ENCODE results near the gene MYRIP. TPM values are rescaled to one million over a fixed set of nuclear protein-coding genes. Genes with fewer than 3 reads are reported as not detected.

MYRIP gene
- total and polyA plus RNA-seq, 3 donors from 2014 or later: 2.4 to 5.8 (median 4.8) TPM

GRCh38 chr3:40242638-40243037 lies 433.2 kb downstream of the MYRIP start:
- Histone ChIP-seq H3K4me1 (no peaks in the 10 kb centered on the region), H3K27ac (no peak overlapping the region), H3K27me3 (no peaks in the 10 kb centered on the region), H3K9me3 (no peaks in the 10 kb centered on the region), H3K4me3 (no peak overlapping the region), H3K36me3 (ENCODE audit: low read depth, missing control alignments) (no peaks in the 10 kb centered on the region)
- no peak for TF ChIP-seq POLR2A (IDR thresholded peaks at IDR 0.05)
- TF ChIP-seq, protein P1, sequence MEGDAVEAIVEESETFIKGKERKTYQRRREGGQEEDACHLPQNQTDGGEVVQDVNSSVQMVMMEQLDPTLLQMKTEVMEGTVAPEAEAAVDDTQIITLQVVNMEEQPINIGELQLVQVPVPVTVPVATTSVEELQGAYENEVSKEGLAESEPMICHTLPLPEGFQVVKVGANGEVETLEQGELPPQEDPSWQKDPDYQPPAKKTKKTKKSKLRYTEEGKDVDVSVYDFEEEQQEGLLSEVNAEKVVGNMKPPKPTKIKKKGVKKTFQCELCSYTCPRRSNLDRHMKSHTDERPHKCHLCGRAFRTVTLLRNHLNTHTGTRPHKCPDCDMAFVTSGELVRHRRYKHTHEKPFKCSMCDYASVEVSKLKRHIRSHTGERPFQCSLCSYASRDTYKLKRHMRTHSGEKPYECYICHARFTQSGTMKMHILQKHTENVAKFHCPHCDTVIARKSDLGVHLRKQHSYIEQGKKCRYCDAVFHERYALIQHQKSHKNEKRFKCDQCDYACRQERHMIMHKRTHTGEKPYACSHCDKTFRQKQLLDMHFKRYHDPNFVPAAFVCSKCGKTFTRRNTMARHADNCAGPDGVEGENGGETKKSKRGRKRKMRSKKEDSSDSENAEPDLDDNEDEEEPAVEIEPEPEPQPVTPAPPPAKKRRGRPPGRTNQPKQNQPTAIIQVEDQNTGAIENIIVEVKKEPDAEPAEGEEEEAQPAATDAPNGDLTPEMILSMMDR (IDR thresholded peaks at IDR 0.05): no peak
- intact Hi-C loops (cut with DNase I; ENCODE audit: low total_unique reads): no loop called here
- WGBS, 2 donors: 72 to 78% methylated on average over 1 of the region's 1 CpG
- no peak for DNase-seq

DNA sequence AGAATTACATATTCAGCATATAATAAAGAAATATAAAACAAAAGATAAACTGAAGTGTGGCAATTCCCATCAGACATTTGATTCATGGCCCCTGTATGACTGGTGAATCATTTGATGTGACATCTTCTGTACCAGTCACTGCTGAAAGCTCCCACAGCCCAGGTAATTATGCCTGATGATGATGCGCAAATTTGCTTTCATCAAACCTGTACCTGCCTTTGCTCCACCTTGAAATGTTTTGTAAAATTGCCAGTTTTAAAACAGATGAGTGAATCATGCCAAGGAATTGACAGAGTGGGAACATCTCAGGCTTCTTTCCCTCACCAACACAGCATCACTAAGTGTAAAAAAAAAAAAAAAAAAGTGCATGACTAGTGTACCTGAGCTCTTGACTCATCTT lies 433.6 kb downstream of the MYRIP start:
- no peaks in the 10 kb centered on the region for H3K27me3 ChIP-seq
- no peak overlapping the region for H3K4me3 ChIP-seq
- no peak for DNase-seq
- intact Hi-C loops (cut with DNase I; ENCODE audit: low total_unique reads): no loop called here
- WGBS, 2 donors: 88 to 93% methylated on average over 1 of the region's 1 CpG
- H3K27ac ChIP-seq: no peak overlapping the region
- TF ChIP-seq, protein P1 (IDR thresholded peaks at IDR 0.05): no peak
- TF ChIP-seq POLR2A (IDR thresholded peaks at IDR 0.05): no peak
- no peaks in the 10 kb centered on the region for H3K36me3 ChIP-seq (ENCODE audit: low read depth, missing control alignments)
- H3K4me1 ChIP-seq: no peaks in the 10 kb centered on the region
- H3K9me3 ChIP-seq: no peaks in the 10 kb centered on the region

GRCh38 chr3:40247714-40248454 lies 438.5 kb downstream of the MYRIP start:
- Histone ChIP-seq H3K4me3 (no peak overlapping the region), H3K27ac (no peak overlapping the region), H3K36me3 (ENCODE audit: low read depth, missing control alignments) (no peaks in the 10 kb centered on the region), H3K9me3 (no peaks in the 10 kb centered on the region), H3K27me3 (no peaks in the 10 kb centered on the region), H3K4me1 (no peaks in the 10 kb centered on the region)
- no peak for DNase-seq
- WGBS, 2 donors: 92 to 93% methylated on average over 5 to 6 of the region's 6 CpGs
- TF ChIP-seq POLR2A (IDR thresholded peaks at IDR 0.05): no peak
- TF ChIP-seq, protein P1 (IDR thresholded peaks at IDR 0.05): no peak
- intact Hi-C loops (cut with DNase I; ENCODE audit: low total_unique reads): no loop called here

DNA sequence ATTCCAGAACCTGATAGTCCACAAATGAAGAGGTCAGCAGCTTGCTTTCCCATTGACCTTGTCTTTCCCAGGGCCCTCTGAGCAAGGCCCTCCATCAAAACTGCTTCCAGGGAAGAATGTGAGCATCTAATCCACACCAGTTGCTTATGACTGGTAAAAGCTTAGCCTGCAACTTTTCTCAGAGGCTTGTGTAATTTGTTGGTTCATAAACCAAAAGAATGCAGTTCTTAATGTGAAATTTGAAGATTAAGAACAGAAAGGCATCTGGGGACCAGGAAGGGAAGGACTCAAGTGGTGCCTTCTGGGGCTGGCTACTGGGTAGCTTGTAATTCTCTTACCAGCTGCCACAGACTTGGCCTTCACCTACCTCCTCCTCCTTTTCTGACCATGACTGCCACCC lies 439.2 kb downstream of the MYRIP start:
- no peaks in the 10 kb centered on the region for H3K36me3 ChIP-seq (ENCODE audit: low read depth, missing control alignments)
- no peaks in the 10 kb centered on the region for H3K9me3 ChIP-seq
- H3K27me3 ChIP-seq: no peaks in the 10 kb centered on the region
- H3K4me3 ChIP-seq: no peak overlapping the region
- no peak overlapping the region for H3K27ac ChIP-seq
- no peaks in the 10 kb centered on the region for H3K4me1 ChIP-seq
- no peak for DNase-seq
- intact Hi-C loops (cut with DNase I; ENCODE audit: low total_unique reads): no loop called here
- TF ChIP-seq, protein P1 (IDR thresholded peaks at IDR 0.05): no peak
- TF ChIP-seq POLR2A (IDR thresholded peaks at IDR 0.05): no peak

DNA sequence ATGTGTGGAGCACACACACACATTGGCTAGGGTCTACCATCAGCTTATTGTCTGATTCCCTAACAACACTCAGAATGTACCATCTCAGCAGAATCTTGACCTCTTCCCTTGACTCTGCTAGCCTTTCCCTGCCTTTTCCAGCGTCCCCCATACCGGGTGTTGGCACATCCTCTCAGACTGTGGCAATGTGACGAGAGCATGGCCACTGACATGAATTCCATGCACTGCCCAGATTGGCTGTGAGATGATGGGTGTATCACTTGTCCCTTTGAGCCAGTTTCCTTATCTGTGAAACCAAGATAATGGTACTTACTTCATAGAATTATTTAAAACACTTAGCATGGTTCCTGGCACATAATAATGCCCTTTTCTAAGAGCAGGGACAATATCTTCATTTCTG lies 439.8 kb downstream of the MYRIP start:
- Histone ChIP-seq H3K9me3 (no peaks in the 10 kb centered on the region), H3K4me3 (no peak overlapping the region), H3K36me3 (ENCODE audit: low read depth, missing control alignments) (no peaks in the 10 kb centered on the region), H3K27ac (no peak overlapping the region), H3K27me3 (no peaks in the 10 kb centered on the region), H3K4me1 (no peaks in the 10 kb centered on the region)
- 92 to 94% methylated on average over 3 of the region's 3 CpGs for WGBS, 2 donors
- no peak for DNase-seq
- TF ChIP-seq, protein P1 (IDR thresholded peaks at IDR 0.05): no peak
- no peak for TF ChIP-seq POLR2A (IDR thresholded peaks at IDR 0.05)
- intact Hi-C loops (cut with DNase I; ENCODE audit: low total_unique reads): no loop called here

Measured in testis (tissue), 3 donors.